CD4-positive, alpha-beta T cell (primary cell): ENCODE results near the gene FAM120A. TPM values are rescaled to one million over a fixed set of nuclear protein-coding genes. Genes with fewer than 3 reads are reported as not detected.

Source experiments
- ATAC-seq: fragments of 200-7000 bp; cut with Tn5 transposase; one replicate; pipeline ENCODE4 v1.10.0; 2022; ENCODE audit warnings: mild to moderate bottlenecking; ENCODE audit not compliant: poor library complexity
- CTCF ChIA-PET: fragments of 350-600 bp; sonication (Branson Sonifier 250); formaldehyde crosslinking; loops from one replicate; lab custom pipeline; 2021; ENCODE audit warnings: antibody characterized with exemption, inconsistent platforms; lab: Charles Lee
- POLR2A ChIA-PET: fragments of 350-600 bp; sonication (Branson Sonifier 250); formaldehyde crosslinking; loops from one replicate; lab custom pipeline; 2021; ENCODE audit warnings: antibody characterized with exemption, inconsistent platforms; lab: Charles Lee
- DNase-seq, 14 experiments: peaks; one replicate each; pipeline ENCODE4 v3.0.0-alpha.2; 2013 to 2020; ENCODE audit warnings: mixed read lengths in 2 of 14
- H3K27ac ChIP-seq, 2 donors: one replicate each; pipeline versions ENCODE4 v1.5.1 to v1.7.0; 2013; ENCODE audit warnings: low read length in 2 of 2, low read depth in 1 of 2, mild to moderate bottlenecking in 1 of 2
- H3K27me3 ChIP-seq, 2 experiments: 1 replicate in 1 of 2; 2 replicates in 1 of 2; pipeline versions ENCODE4 v1.6.1 to v1.7.0; 2013; ENCODE audit warnings: low read length in 2 of 2, control low read depth in 1 of 2, mild to moderate bottlenecking in 1 of 2, moderate library complexity in 1 of 2; ENCODE audit not compliant: insufficient read depth in 2 of 2, control insufficient read depth in 1 of 2
- H3K36me3 ChIP-seq: one replicate; pipeline ENCODE4 v1.6.1; 2013; ENCODE audit warnings: low read length, control low read depth; ENCODE audit not compliant: insufficient read depth
- H3K4me1 ChIP-seq: one replicate; pipeline ENCODE4 v1.6.1; 2013; ENCODE audit warnings: low read length, control low read depth; ENCODE audit not compliant: insufficient read depth
- H3K4me3 ChIP-seq: one replicate; pipeline ENCODE4 v1.5.1; 2013; ENCODE audit warnings: mild to moderate bottlenecking, low read length, moderate library complexity
- H3K9me3 ChIP-seq, 2 experiments: 1 replicate in 1 of 2; 2 replicates in 1 of 2; pipeline versions ENCODE4 v1.6.1 to v1.7.0; 2013; ENCODE audit warnings: low read length in 2 of 2, mild to moderate bottlenecking in 2 of 2, control low read depth in 1 of 2, moderate library complexity in 1 of 2; ENCODE audit not compliant: control insufficient read depth in 1 of 2, insufficient read depth in 1 of 2
- H3K27ac Mint-ChIP-seq: one replicate; pipeline ENCODE4 v1.8.0; 2020; ENCODE audit warnings: mixed read lengths
- H3K27me3 Mint-ChIP-seq: one replicate; pipeline ENCODE4 v1.8.0; 2021; ENCODE audit warnings: mixed read lengths
- H3K36me3 Mint-ChIP-seq: one replicate; pipeline ENCODE4 v1.8.0; 2021; ENCODE audit warnings: low read depth, mixed read lengths
- H3K4me1 Mint-ChIP-seq: one replicate; pipeline ENCODE4 v1.8.0; 2021; ENCODE audit warnings: low read depth, mixed read lengths
- H3K4me3 Mint-ChIP-seq: one replicate; pipeline ENCODE4 v1.8.0; 2020; ENCODE audit warnings: mild to moderate bottlenecking, mixed read lengths
- H3K9me3 Mint-ChIP-seq: one replicate; pipeline ENCODE4 v1.8.0; 2020; ENCODE audit warnings: mixed read lengths
- CTCF ChIP-seq: fragments of 200-600 bp; IDR thresholded peaks from one replicate; pipeline ENCODE4 v1.8.0; 2022; ENCODE audit warnings: antibody characterized with exemption, mild to moderate bottlenecking
- intact Hi-C, 2 experiments: fragments of 100-400 bp; cut with DNase I in 1 of 2; cut with micrococcal nuclease in 1 of 2; formaldehyde crosslinking; loops; one replicate each; pipeline versions ENCODE4 v1.15.1 to v1.9.0; 2023 to 2025; cut with DNase I, micrococcal nuclease
- total RNA-seq, 174 experiments: library from RNA in 2 of 174; stranded (reverse) in 2 of 174; gene quantifications; one replicate each; pipeline ENCODE4 v1.2.3 and lab custom pipeline; 2021 to 2026

The FAM120A gene
- total RNA-seq, 2 experiments from 2014 or later: 46.5 to 51.7 TPM

GRCh38 chr9:93612796-93613154 is 161.3 kb downstream of the FAM120A start:
- ChIA-PET POLR2A (no interaction called here), CTCF (no interaction called here)
- H3K4me3 ChIP-seq: no peak overlapping the region
- H3K4me3 Mint-ChIP-seq: no peak overlapping the region
- peaks cover 32% of the 10 kb centered on the region for H3K4me1 Mint-ChIP-seq
- intact Hi-C loops: no loop called here
- H3K9me3 ChIP-seq: peaks cover 16 to 22% of the 10 kb centered on the region in 2 experiments
- peaks cover 34% of the 10 kb centered on the region for H3K36me3 Mint-ChIP-seq
- H3K27me3 ChIP-seq: no peaks in the 10 kb centered on the region
- H3K27ac ChIP-seq: no peak overlapping the region
- peaks cover 24% of the 10 kb centered on the region for H3K4me1 ChIP-seq
- no peak for ATAC-seq
- peak in 1 of 14 experiments; percentile 8 for DNase-seq
- H3K27ac Mint-ChIP-seq: no peak overlapping the region
- H3K9me3 Mint-ChIP-seq: peaks cover 13% of the 10 kb centered on the region
- no peak for TF ChIP-seq CTCF
- no peaks in the 10 kb centered on the region for H3K27me3 Mint-ChIP-seq
- no peaks in the 10 kb centered on the region for H3K36me3 ChIP-seq

- peaks cover 30% of the 10 kb centered on the region for H3K36me3 Mint-ChIP-seq
- no peak overlapping the region for H3K4me3 Mint-ChIP-seq
- TF ChIP-seq CTCF: no peak
- H3K4me1 Mint-ChIP-seq: peaks cover 36% of the 10 kb centered on the region
- ATAC-seq (no peak), DNase-seq (no peak)
- peaks cover 24% of the 10 kb centered on the region for H3K4me1 ChIP-seq
- no peaks in the 10 kb centered on the region for H3K27me3 Mint-ChIP-seq
- ChIA-PET POLR2A (no interaction called here), CTCF (no interaction called here)
- no peak overlapping the region for H3K4me3 ChIP-seq
- H3K27me3 ChIP-seq: no peaks in the 10 kb centered on the region
- intact Hi-C loops: no loop called here
- no peak overlapping the region for H3K27ac Mint-ChIP-seq
- peaks cover 12 to 22% of the 10 kb centered on the region in 2 experiments for H3K9me3 ChIP-seq
- H3K27ac ChIP-seq: no peak overlapping the region
- H3K36me3 ChIP-seq: no peaks in the 10 kb centered on the region
- H3K9me3 Mint-ChIP-seq: peaks cover 12% of the 10 kb centered on the region
Observed at GRCh38 chr9:93613174-93613573, 161.7 kb downstream of the FAM120A start.

- no peak overlapping the region for H3K4me3 ChIP-seq
- H3K4me1 ChIP-seq: peaks cover 24% of the 10 kb centered on the region
- CTCF ChIA-PET: no interaction called here
- peaks cover 12 to 19% of the 10 kb centered on the region in 2 experiments for H3K9me3 ChIP-seq
- DNase-seq (no peak), ATAC-seq (no peak)
- POLR2A ChIA-PET: no interaction called here
- no peak overlapping the region for H3K27ac ChIP-seq
- H3K36me3 ChIP-seq: no peaks in the 10 kb centered on the region
- Mint-ChIP-seq H3K27ac (no peak overlapping the region), H3K9me3 (peaks cover 12% of the 10 kb centered on the region), H3K4me1 (peaks cover 42% of the 10 kb centered on the region), H3K36me3 (peaks cover 25% of the 10 kb centered on the region), H3K27me3 (no peaks in the 10 kb centered on the region), H3K4me3 (no peak overlapping the region)
- H3K27me3 ChIP-seq: no peaks in the 10 kb centered on the region
- TF ChIP-seq CTCF: no peak
- intact Hi-C loops: no loop called here
Observed at GRCh38 chr9:93613791-93614190, 162.3 kb downstream of the FAM120A start.
